Measurements from ENCODE around the gene ZCCHC24.

The ZCCHC24 gene

GRCh38 chr10:79394664-79395063 lies 50.8 kb downstream of the ZCCHC24 start:
- no peak for DNase-seq

- DNase-seq, result no peak
These were observed 51.4 kb downstream of the ZCCHC24 start for GRCh38 chr10:79393924-79394610.

GRCh38 chr10:79393221-79393923 lies 52.1 kb downstream of the ZCCHC24 start:
- no peak for DNase-seq

GRCh38 chr10:79392506-79393176 lies 52.8 kb downstream of the ZCCHC24 start:
- DNase-seq, result no peak

GRCh38 chr10:79392020-79392398 lies 53.4 kb downstream of the ZCCHC24 start:
- DNase-seq, result no peak

GRCh38 chr10:79391231-79392019 lies 54.0 kb downstream of the ZCCHC24 start:
- DNase-seq, result no peak

GRCh38 chr10:79390551-79391229 lies 54.7 kb downstream of the ZCCHC24 start:
- DNase-seq, result no peak

- no peak for DNase-seq
These were observed 55.4 kb downstream of the ZCCHC24 start for GRCh38 chr10:79390057-79390456.

- no peak for DNase-seq
These were observed 57.2 kb downstream of the ZCCHC24 start for GRCh38 chr10:79387974-79388850.

- DNase-seq, result no peak
These were observed 57.9 kb downstream of the ZCCHC24 start for GRCh38 chr10:79387466-79387973.

GRCh38 chr10:79386637-79387465 lies 58.6 kb downstream of the ZCCHC24 start:
- no peak for DNase-seq

- no peak for DNase-seq
These were observed 59.5 kb downstream of the ZCCHC24 start for GRCh38 chr10:79385804-79386531.

GRCh38 chr10:79385392-79385795 lies 60.0 kb downstream of the ZCCHC24 start:
- no peak for DNase-seq

GRCh38 chr10:79384773-79385391 lies 60.5 kb downstream of the ZCCHC24 start:
- no peak for DNase-seq

GRCh38 chr10:79383974-79384606 lies 61.3 kb downstream of the ZCCHC24 start:
- DNase-seq, result no peak

- no peak for DNase-seq
These were observed 62.9 kb downstream of the ZCCHC24 start for GRCh38 chr10:79382491-79382941.

- no peak for DNase-seq
These were observed 63.6 kb downstream of the ZCCHC24 start for GRCh38 chr10:79381804-79382221.

- no peak for DNase-seq
These were observed 64.3 kb downstream of the ZCCHC24 start for GRCh38 chr10:79380946-79381721.
